Stimulated activated naive CD8-positive, alpha-beta T cell treated with anti-CD3 and anti-CD28 coated beads, Interleukin-15, Interleukin-2, amounts not matched to agents 100 ng/mL and 50 ng/mL, for 24 hours (primary cell): ENCODE data around the gene F11R.
"Not testable (repeated sequence)": the region's sequence is repeated elsewhere in the genome, so short reads cannot be mapped to it uniquely, and the experiment has no call there.

Experiments
- H3K27ac Mint-ChIP-seq: one replicate; pipeline ENCODE4 v1.8.0; 2021; ENCODE audit warnings: mild to moderate bottlenecking, mixed read lengths
- H3K27me3 Mint-ChIP-seq: one replicate; pipeline ENCODE4 v1.8.0; 2021; ENCODE audit warnings: mixed read lengths
- H3K36me3 Mint-ChIP-seq: one replicate; pipeline ENCODE4 v1.8.0; 2021; ENCODE audit warnings: low read depth, mixed read lengths
- H3K4me1 Mint-ChIP-seq: one replicate; pipeline ENCODE4 v1.8.0; 2021; ENCODE audit warnings: low read depth, mixed read lengths
- H3K4me3 Mint-ChIP-seq: one replicate; pipeline ENCODE4 v1.8.0; 2021; ENCODE audit warnings: mild to moderate bottlenecking, mixed read lengths
- H3K9me3 Mint-ChIP-seq: one replicate; pipeline ENCODE4 v1.8.0; 2021; ENCODE audit warnings: mixed read lengths

F11R gene

GRCh38 chr1:161020509-161021164 is at the start of gene F11R:
Gene F11R (minus strand): TSS chr1:161021152. CDS start chr1:161021073, 79 bp downstream.
- Mint-ChIP-seq H3K27me3 (no peaks in the 10 kb centered on the region), H3K4me3 (peak within 1 kb of the TSS; percentile 88), H3K36me3 (peaks cover 8% of the 10 kb centered on the region), H3K27ac (peak within 1 kb of the TSS; percentile 32), H3K4me1 (peaks cover 54% of the 10 kb centered on the region), H3K9me3 (no peaks in the 10 kb centered on the region)

- Mint-ChIP-seq H3K9me3 (no peaks in the 10 kb centered on the region), H3K27ac (peak within 1 kb of the TSS; percentile 99), H3K4me1 (peaks cover 60% of the 10 kb centered on the region), H3K36me3 (peaks cover 32% of the 10 kb centered on the region), H3K4me3 (peak within 1 kb of the TSS; percentile 100), H3K27me3 (no peaks in the 10 kb centered on the region)
Measured at GRCh38 chr1:161069731-161070270, 48.8 kb upstream of the F11R start, which contains the start of gene ARHGAP30. Gene ARHGAP30 (minus strand): TSS chr1:161069891. CDS start chr1:161069624, 267 bp downstream.

GRCh38 chr1:161069241-161069640 is 48.3 kb upstream of the F11R start:
- Mint-ChIP-seq H3K4me3 (peak overlapping the region; percentile 100), H3K27ac (peak overlapping the region; percentile 99), H3K4me1 (peaks cover 65% of the 10 kb centered on the region), H3K27me3 (no peaks in the 10 kb centered on the region), H3K9me3 (no peaks in the 10 kb centered on the region), H3K36me3 (peaks cover 37% of the 10 kb centered on the region)

- Mint-ChIP-seq H3K27me3 (no peaks in the 10 kb centered on the region), H3K36me3 (peaks cover 42% of the 10 kb centered on the region), H3K4me1 (peaks cover 72% of the 10 kb centered on the region), H3K9me3 (no peaks in the 10 kb centered on the region), H3K4me3 (peak overlapping the region; percentile 100), H3K27ac (peak overlapping the region; percentile 99)
Measured at GRCh38 chr1:161068306-161069234, 47.6 kb upstream of the F11R start.

- no peaks in the 10 kb centered on the region for H3K9me3 Mint-ChIP-seq
- H3K4me3 Mint-ChIP-seq = peak overlapping the region; percentile 100
Measured at GRCh38 chr1:161066694-161067093, 45.7 kb upstream of the F11R start.

GRCh38 chr1:161065681-161066080 is 44.7 kb upstream of the F11R start:
- H3K4me3 Mint-ChIP-seq = peak overlapping the region; percentile 66
- peaks cover 80% of the 10 kb centered on the region for H3K4me1 Mint-ChIP-seq
- H3K27me3 Mint-ChIP-seq, H3K9me3 Mint-ChIP-seq: not testable (repeated sequence)
- H3K27ac Mint-ChIP-seq = peak overlapping the region; percentile 31
- peaks cover 58% of the 10 kb centered on the region for H3K36me3 Mint-ChIP-seq

More at GRCh38 chr1:161066694-161067093, 45.7 kb upstream of the F11R start:
- Mint-ChIP-seq H3K27ac (peak overlapping the region; percentile 99), H3K27me3 (no peaks in the 10 kb centered on the region), H3K36me3 (peaks cover 56% of the 10 kb centered on the region), H3K4me1 (peaks cover 81% of the 10 kb centered on the region)

- H3K9me3 Mint-ChIP-seq, H3K27me3 Mint-ChIP-seq: not testable (repeated sequence)
- H3K27ac Mint-ChIP-seq = peak overlapping the region; percentile 85
- peaks cover 86% of the 10 kb centered on the region for H3K4me1 Mint-ChIP-seq
- peak overlapping the region; percentile 69 for H3K4me3 Mint-ChIP-seq
- peaks cover 62% of the 10 kb centered on the region for H3K36me3 Mint-ChIP-seq
Measured at GRCh38 chr1:161063936-161064335, 43.0 kb upstream of the F11R start.

- Mint-ChIP-seq H3K9me3 (no peaks in the 10 kb centered on the region), H3K4me3 (no peak overlapping the region), H3K36me3 (peaks cover 52% of the 10 kb centered on the region), H3K27me3 (no peaks in the 10 kb centered on the region), H3K27ac (peak overlapping the region; percentile 16), H3K4me1 (peaks cover 74% of the 10 kb centered on the region)
Measured at GRCh38 chr1:161061419-161061818, 40.5 kb upstream of the F11R start.

GRCh38 chr1:161059293-161059692 is 38.3 kb upstream of the F11R start:
- no peaks in the 10 kb centered on the region for H3K9me3 Mint-ChIP-seq
- H3K27ac Mint-ChIP-seq = peak overlapping the region; percentile 81
- no peak overlapping the region for H3K4me3 Mint-ChIP-seq
- H3K4me1 Mint-ChIP-seq = peaks cover 55% of the 10 kb centered on the region
- no peaks in the 10 kb centered on the region for H3K27me3 Mint-ChIP-seq
- peaks cover 52% of the 10 kb centered on the region for H3K36me3 Mint-ChIP-seq

- H3K4me1 Mint-ChIP-seq = peaks cover 14% of the 10 kb centered on the region
- no peak overlapping the region for H3K4me3 Mint-ChIP-seq
- no peaks in the 10 kb centered on the region for H3K9me3 Mint-ChIP-seq
- H3K27ac Mint-ChIP-seq = no peak overlapping the region
- no peaks in the 10 kb centered on the region for H3K27me3 Mint-ChIP-seq
- H3K36me3 Mint-ChIP-seq = peaks cover 61% of the 10 kb centered on the region
Measured at GRCh38 chr1:161054805-161055204, 33.9 kb upstream of the F11R start.

GRCh38 chr1:161054232-161054631 is 33.3 kb upstream of the F11R start:
- H3K27ac Mint-ChIP-seq = no peak overlapping the region
- H3K4me1 Mint-ChIP-seq = peaks cover 8% of the 10 kb centered on the region
- H3K4me3 Mint-ChIP-seq = no peak overlapping the region
- H3K9me3 Mint-ChIP-seq = no peaks in the 10 kb centered on the region
- peaks cover 61% of the 10 kb centered on the region for H3K36me3 Mint-ChIP-seq
- no peaks in the 10 kb centered on the region for H3K27me3 Mint-ChIP-seq

GRCh38 chr1:161052899-161053298 is 31.9 kb upstream of the F11R start:
- Mint-ChIP-seq H3K4me1 (peaks cover 11% of the 10 kb centered on the region), H3K9me3 (no peaks in the 10 kb centered on the region), H3K27ac (peak overlapping the region; percentile 14), H3K36me3 (peaks cover 72% of the 10 kb centered on the region), H3K4me3 (no peak overlapping the region), H3K27me3 (no peaks in the 10 kb centered on the region)

GRCh38 chr1:161051219-161051618 is 30.3 kb upstream of the F11R start:
- H3K9me3 Mint-ChIP-seq = no peaks in the 10 kb centered on the region
- H3K27me3 Mint-ChIP-seq = no peaks in the 10 kb centered on the region
- H3K4me1 Mint-ChIP-seq = peaks cover 19% of the 10 kb centered on the region
- no peak overlapping the region for H3K4me3 Mint-ChIP-seq
- H3K36me3 Mint-ChIP-seq = peaks cover 74% of the 10 kb centered on the region
- H3K27ac Mint-ChIP-seq = peak overlapping the region; percentile 40

- Mint-ChIP-seq H3K27ac (peak overlapping the region; percentile 61), H3K4me3 (no peak overlapping the region), H3K4me1 (peaks cover 32% of the 10 kb centered on the region), H3K9me3 (no peaks in the 10 kb centered on the region), H3K27me3 (no peaks in the 10 kb centered on the region), H3K36me3 (peaks cover 65% of the 10 kb centered on the region)
Measured at GRCh38 chr1:161048949-161049722, 28.2 kb upstream of the F11R start.
